ENCODE data around the gene GABBR2. TPM values are rescaled to one million over a fixed set of nuclear protein-coding genes. Genes with fewer than 3 reads are reported as not detected.

Gene GABBR2
- total RNA-seq, 2 experiments from 2014 or later: not detected

- DNase-seq: no peak
- ChIA-PET CTCF (interaction anchor here (1.3 to 1.4 kb wide), 2 partner anchors 459 to 474 kb away, joined by 4 to 5 read pairs; no protein-coding TSS in a partner anchor), POLR2A (no interaction called here)
- no peak for ATAC-seq
- no peaks in the 10 kb centered on the region for H3K9me3 Mint-ChIP-seq (ENCODE audit: low read depth)
- H3K4me1 Mint-ChIP-seq: no peaks in the 10 kb centered on the region
- no peak overlapping the region for H3K4me3 Mint-ChIP-seq
- H3K36me3 Mint-ChIP-seq (ENCODE audit: low read depth): no peaks in the 10 kb centered on the region
- no peak overlapping the region for H3K27ac Mint-ChIP-seq
- H3K27me3 Mint-ChIP-seq: no peaks in the 10 kb centered on the region
- intact Hi-C loops (cut with DNase I, micrococcal nuclease): loop anchor here in 1 of 2 experiments (10.0 kb wide), 1 partner anchor 388 kb away; the partner anchor contains the start of gene GABBR2
Measured at GRCh38 chr9:98317134-98317857, 391.4 kb downstream of the GABBR2 start.

- Mint-ChIP-seq H3K27ac (no peak overlapping the region), H3K9me3 (ENCODE audit: low read depth) (no peaks in the 10 kb centered on the region), H3K4me3 (no peak overlapping the region), H3K36me3 (ENCODE audit: low read depth) (no peaks in the 10 kb centered on the region), H3K27me3 (no peaks in the 10 kb centered on the region), H3K4me1 (no peaks in the 10 kb centered on the region)
- DNase-seq (no peak), ATAC-seq (no peak)
- intact Hi-C loops (cut with DNase I, micrococcal nuclease): loop anchor here in 1 of 2 experiments (10.0 kb wide), 1 partner anchor 388 kb away; the partner anchor contains the start of gene GABBR2
- ChIA-PET POLR2A (no interaction called here), CTCF (interaction anchor here (0.6 to 2.2 kb wide), 8 partner anchors 9 to 475 kb away, joined by 3 to 18 read pairs (median 4); no protein-coding TSS in a partner anchor)
Measured at GRCh38 chr9:98316445-98317133, 392.1 kb downstream of the GABBR2 start.

- DNase-seq: peak; percentile 90
- Mint-ChIP-seq H3K4me3 (no peak overlapping the region), H3K27ac (no peak overlapping the region), H3K9me3 (ENCODE audit: low read depth) (no peaks in the 10 kb centered on the region), H3K27me3 (no peaks in the 10 kb centered on the region), H3K36me3 (ENCODE audit: low read depth) (no peaks in the 10 kb centered on the region), H3K4me1 (no peaks in the 10 kb centered on the region)
- ChIA-PET CTCF (interaction anchor here (0.6 to 2.2 kb wide), 14 partner anchors 8 to 531 kb away, joined by 3 to 18 read pairs (median 4); no protein-coding TSS in a partner anchor), POLR2A (no interaction called here)
- peak; percentile 96 for ATAC-seq
- intact Hi-C loops (cut with DNase I, micrococcal nuclease): loop anchor here (1.0 to 10.0 kb wide), 5 partner anchors 389 to 476 kb away; partner anchors contain the start of gene GABBR2 (in 1 of the 2)
Measured at GRCh38 chr9:98315551-98316060, 393.1 kb downstream of the GABBR2 start.

GRCh38 chr9:98315067-98315453 is 393.7 kb downstream of the GABBR2 start:
- no peak for ATAC-seq
- POLR2A ChIA-PET: no interaction called here

GRCh38 chr9:98314381-98315066 is 394.2 kb downstream of the GABBR2 start:
- Mint-ChIP-seq H3K27ac (no peak overlapping the region), H3K4me3 (no peak overlapping the region), H3K36me3 (ENCODE audit: low read depth) (no peaks in the 10 kb centered on the region), H3K4me1 (no peaks in the 10 kb centered on the region), H3K9me3 (ENCODE audit: low read depth) (no peaks in the 10 kb centered on the region), H3K27me3 (no peaks in the 10 kb centered on the region)
- POLR2A ChIA-PET: no interaction called here
- intact Hi-C loops (cut with DNase I, micrococcal nuclease): loop anchor here (1.0 to 10.0 kb wide), 5 partner anchors 390 to 477 kb away; partner anchors contain the start of gene GABBR2 (in 1 of the 2)
- no peak for DNase-seq
- CTCF ChIA-PET: interaction anchor here (0.7 to 2.2 kb wide), 8 partner anchors 11 to 532 kb away, joined by 3 to 18 read pairs (median 4); no protein-coding TSS in a partner anchor
- no peak for ATAC-seq

More at GRCh38 chr9:98315067-98315453, 393.7 kb downstream of the GABBR2 start:
- no peaks in the 10 kb centered on the region for H3K36me3 Mint-ChIP-seq (ENCODE audit: low read depth)
- H3K27ac Mint-ChIP-seq: no peak overlapping the region
- no peak for DNase-seq
- no peaks in the 10 kb centered on the region for H3K9me3 Mint-ChIP-seq (ENCODE audit: low read depth)
- intact Hi-C loops (cut with DNase I, micrococcal nuclease): loop anchor here (1.0 to 10.0 kb wide), 5 partner anchors 390 to 476 kb away; partner anchors contain the start of gene GABBR2 (in 1 of the 2)
- H3K27me3 Mint-ChIP-seq: no peaks in the 10 kb centered on the region
- no peak overlapping the region for H3K4me3 Mint-ChIP-seq
- no peaks in the 10 kb centered on the region for H3K4me1 Mint-ChIP-seq
- CTCF ChIA-PET: interaction anchor here (0.7 to 2.2 kb wide), 9 partner anchors 11 to 531 kb away, joined by 3 to 18 read pairs (median 4); no protein-coding TSS in a partner anchor

- H3K27me3 Mint-ChIP-seq: no peaks in the 10 kb centered on the region
- H3K9me3 Mint-ChIP-seq (ENCODE audit: low read depth): no peaks in the 10 kb centered on the region
- intact Hi-C loops (cut with DNase I, micrococcal nuclease): loop anchor here in 1 of 2 experiments (10.0 kb wide), 1 partner anchor 392 kb away; the partner anchor contains the start of gene GABBR2
- DNase-seq: no peak
- H3K27ac Mint-ChIP-seq: no peak overlapping the region
- H3K4me1 Mint-ChIP-seq: no peaks in the 10 kb centered on the region
- no peak overlapping the region for H3K4me3 Mint-ChIP-seq
- no peaks in the 10 kb centered on the region for H3K36me3 Mint-ChIP-seq (ENCODE audit: low read depth)
- POLR2A ChIA-PET: no interaction called here
- ATAC-seq: no peak
- CTCF ChIA-PET: no interaction called here
Measured at GRCh38 chr9:98312365-98312764, 396.4 kb downstream of the GABBR2 start.

GRCh38 chr9:98311541-98311940 is 397.2 kb downstream of the GABBR2 start:
- no peaks in the 10 kb centered on the region for H3K27me3 Mint-ChIP-seq
- no peak for DNase-seq
- no peak overlapping the region for H3K4me3 Mint-ChIP-seq
- CTCF ChIA-PET: no interaction called here
- no peaks in the 10 kb centered on the region for H3K9me3 Mint-ChIP-seq (ENCODE audit: low read depth)
- H3K36me3 Mint-ChIP-seq (ENCODE audit: low read depth): no peaks in the 10 kb centered on the region
- ATAC-seq: no peak
- no peak overlapping the region for H3K27ac Mint-ChIP-seq
- POLR2A ChIA-PET: no interaction called here
- intact Hi-C loops (cut with DNase I, micrococcal nuclease): loop anchor here in 1 of 2 experiments (10.0 kb wide), 1 partner anchor 393 kb away; the partner anchor contains the start of gene GABBR2
- no peaks in the 10 kb centered on the region for H3K4me1 Mint-ChIP-seq

- ChIA-PET CTCF (no interaction called here), POLR2A (no interaction called here)
- no peaks in the 10 kb centered on the region for H3K36me3 Mint-ChIP-seq (ENCODE audit: low read depth)
- H3K4me3 Mint-ChIP-seq: no peak overlapping the region
- H3K4me1 Mint-ChIP-seq: no peaks in the 10 kb centered on the region
- H3K9me3 Mint-ChIP-seq (ENCODE audit: low read depth): no peaks in the 10 kb centered on the region
- H3K27ac Mint-ChIP-seq: no peak overlapping the region
- ATAC-seq (no peak), DNase-seq (no peak)
- intact Hi-C loops (cut with DNase I, micrococcal nuclease): loop anchor here in 1 of 2 experiments (10.0 kb wide), 1 partner anchor 394 kb away; the partner anchor contains the start of gene GABBR2
- H3K27me3 Mint-ChIP-seq: no peaks in the 10 kb centered on the region
Measured at GRCh38 chr9:98310752-98311392, 397.9 kb downstream of the GABBR2 start.

- DNase-seq (no peak), ATAC-seq (no peak)
- no peaks in the 10 kb centered on the region for H3K9me3 Mint-ChIP-seq (ENCODE audit: low read depth)
- ChIA-PET POLR2A (no interaction called here), CTCF (interaction anchor here (1.2 kb wide), 1 partner anchor 9 kb away, joined by 3 read pairs; no protein-coding TSS in a partner anchor)
- intact Hi-C loops (cut with DNase I, micrococcal nuclease): no loop called here
- no peak overlapping the region for H3K4me3 Mint-ChIP-seq
- H3K36me3 Mint-ChIP-seq (ENCODE audit: low read depth): no peaks in the 10 kb centered on the region
- H3K27me3 Mint-ChIP-seq: no peaks in the 10 kb centered on the region
- no peaks in the 10 kb centered on the region for H3K4me1 Mint-ChIP-seq
- H3K27ac Mint-ChIP-seq: no peak overlapping the region
Measured at GRCh38 chr9:98306384-98307145, 402.2 kb downstream of the GABBR2 start.

- no peak for ATAC-seq
- Mint-ChIP-seq H3K27ac (no peak overlapping the region), H3K27me3 (no peaks in the 10 kb centered on the region), H3K9me3 (ENCODE audit: low read depth) (no peaks in the 10 kb centered on the region), H3K4me3 (no peak overlapping the region), H3K36me3 (ENCODE audit: low read depth) (no peaks in the 10 kb centered on the region), H3K4me1 (no peaks in the 10 kb centered on the region)
- intact Hi-C loops (cut with DNase I, micrococcal nuclease): no loop called here
- CTCF ChIA-PET: interaction anchor here (1.3 kb wide), 1 partner anchor 10 kb away, joined by 4 read pairs; no protein-coding TSS in a partner anchor
- POLR2A ChIA-PET: no interaction called here
- DNase-seq: no peak
Measured at GRCh38 chr9:98304381-98304780, 404.4 kb downstream of the GABBR2 start.

Data from activated CD4-positive, alpha-beta T cell treated with anti-CD3 and anti-CD28 coated beads for 36 hours (primary cell).